GM12878 (cell line): ENCODE data around the gene IMMT. TPM values are rescaled to one million over a fixed set of nuclear protein-coding genes. Genes with fewer than 3 reads are reported as not detected.

Experiments used
- CEBPB ChIP-seq, 2 experiments: fragments of 150-350 bp in 1 of 2; IDR thresholded peaks; 2 replicates each; pipeline ENCODE4 v1.6.1; 2012 to 2014; ENCODE audit warnings: low read depth in 2 of 2, low read length in 2 of 2, borderline replicate concordance in 1 of 2, inconsistent platforms in 1 of 2
- DPF2 ChIP-seq: fragments of 450-650 bp; IDR thresholded peaks from 2 replicates; pipeline ENCODE4 v1.6.1; 2017; ENCODE audit warnings: mild to moderate bottlenecking
- KLF5 ChIP-seq: fragments of 450-650 bp; IDR thresholded peaks from 2 replicates; pipeline ENCODE4 v1.6.1; 2014; ENCODE audit warnings: mild to moderate bottlenecking; ENCODE audit not compliant: partially characterized antibody
- MTA3 ChIP-seq: IDR thresholded peaks from 2 replicates; pipeline ENCODE4 v1.6.1; 2012; ENCODE audit warnings: low read length, inconsistent platforms, borderline replicate concordance
- MXI1 ChIP-seq: fragments of 150-350 bp; IDR thresholded peaks from 2 replicates; pipeline ENCODE4 v1.6.1; 2011; ENCODE audit warnings: low read depth, mild to moderate bottlenecking, inconsistent platforms, low read length, improper control_type of control experiment
- NBN ChIP-seq: fragments of 450-650 bp; IDR thresholded peaks from 2 replicates; pipeline ENCODE4 v1.6.1; 2016
- NFYA ChIP-seq: IDR thresholded peaks from 2 replicates; pipeline ENCODE4 v1.6.1; 2011; ENCODE audit warnings: low read depth, mild to moderate bottlenecking, low read length, improper control_type of control experiment, borderline replicate concordance
- NR2F1 ChIP-seq: fragments of 450-650 bp; conservative IDR thresholded peaks from 2 replicates; pipeline ENCODE4 v1.6.1; 2017; ENCODE audit warnings: mild to moderate bottlenecking
- SP1 ChIP-seq: IDR thresholded peaks from one replicate; pipeline ENCODE4 v1.6.1; 2011; ENCODE audit warnings: low read depth, low read length
- polyA plus RNA-seq, 11 experiments: library from polyadenylated mRNA; depleted of rRNA in 4 of 11; unstranded in 6 of 11; stranded (reverse) in 5 of 11; fragments of >200 nt; fragmentation: Nextera tagmentation in 4 of 11; fragmentation: Illumina TruSeq in 1 of 11; extraction: Ambion mirVana in 4 of 11; extraction: Trizol in 1 of 11; gene quantifications; 1 replicate in 1 of 11; 2 replicates in 10 of 11; pipeline versions ENCODE4 v1.2.1 to v1.2.3, GENCODE V29; 2011 to 2016; ENCODE audit warnings: inconsistent platforms in 2 of 11, missing spikeins in 2 of 11, low read depth in 1 of 11
- total RNA-seq, 4 experiments: library from RNA; depleted of rRNA in 3 of 4; stranded (reverse); fragments of >200 nt in 3 of 4; fragmentation: Illumina TruSeq in 1 of 4; extraction: Trizol in 1 of 4; gene quantifications; 2 replicates each; pipeline versions ENCODE4 v1.2.1 to v1.2.3, GENCODE V29; 2013 to 2021
- TF ChIP-seq, protein P1 (sequence below): IDR thresholded peaks from 2 replicates; pipeline ENCODE4 v1.6.1; 2012; ENCODE audit warnings: mild to moderate bottlenecking, low read depth, low read length
- TF ChIP-seq, protein P2 (sequence below): fragments of 450-650 bp; formaldehyde crosslinking; IDR thresholded peaks from 2 replicates; pipeline ENCODE4 v1.5.0; 2022; ENCODE audit warnings: mild to moderate bottlenecking, missing genetic modification characterization

The IMMT gene
- total and polyA plus RNA-seq, 10 of the 15 experiments (the other 5 are each of a cell fraction or from before 2014, with no cell fraction given) = 78.4 to 149 (median 98.7) TPM

DNA sequence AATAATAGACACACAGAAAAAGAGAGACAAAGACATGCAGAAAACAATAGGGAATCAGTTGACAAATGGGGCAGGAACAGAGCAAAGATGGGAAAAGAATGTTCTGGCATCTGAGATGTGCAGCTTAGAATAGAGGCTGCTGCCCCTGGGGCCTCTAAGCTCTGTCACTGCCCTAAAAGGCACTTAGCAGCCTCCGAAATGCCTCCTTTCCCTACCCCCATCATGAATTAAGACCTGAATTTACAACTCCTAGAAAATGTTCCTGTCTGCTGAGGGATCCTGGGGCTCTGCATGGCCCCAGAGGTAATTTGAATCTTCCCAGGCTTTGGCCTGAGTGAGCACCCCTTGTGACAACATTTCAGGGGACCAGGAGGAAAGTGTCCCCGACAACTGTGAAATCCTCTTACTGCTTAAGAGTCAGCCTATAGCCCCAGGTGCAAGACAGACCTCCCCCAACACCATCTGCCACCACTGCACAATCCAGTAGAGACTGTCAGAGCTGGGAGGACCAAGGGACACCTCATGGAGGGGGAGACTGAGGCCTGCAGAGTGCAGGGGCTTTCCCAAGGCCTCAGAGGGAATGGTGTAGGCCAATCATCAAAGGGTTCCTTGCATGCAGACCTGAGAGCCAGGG lies 28.8 kb upstream of the IMMT start (continued):
- TF ChIP-seq, protein P1, sequence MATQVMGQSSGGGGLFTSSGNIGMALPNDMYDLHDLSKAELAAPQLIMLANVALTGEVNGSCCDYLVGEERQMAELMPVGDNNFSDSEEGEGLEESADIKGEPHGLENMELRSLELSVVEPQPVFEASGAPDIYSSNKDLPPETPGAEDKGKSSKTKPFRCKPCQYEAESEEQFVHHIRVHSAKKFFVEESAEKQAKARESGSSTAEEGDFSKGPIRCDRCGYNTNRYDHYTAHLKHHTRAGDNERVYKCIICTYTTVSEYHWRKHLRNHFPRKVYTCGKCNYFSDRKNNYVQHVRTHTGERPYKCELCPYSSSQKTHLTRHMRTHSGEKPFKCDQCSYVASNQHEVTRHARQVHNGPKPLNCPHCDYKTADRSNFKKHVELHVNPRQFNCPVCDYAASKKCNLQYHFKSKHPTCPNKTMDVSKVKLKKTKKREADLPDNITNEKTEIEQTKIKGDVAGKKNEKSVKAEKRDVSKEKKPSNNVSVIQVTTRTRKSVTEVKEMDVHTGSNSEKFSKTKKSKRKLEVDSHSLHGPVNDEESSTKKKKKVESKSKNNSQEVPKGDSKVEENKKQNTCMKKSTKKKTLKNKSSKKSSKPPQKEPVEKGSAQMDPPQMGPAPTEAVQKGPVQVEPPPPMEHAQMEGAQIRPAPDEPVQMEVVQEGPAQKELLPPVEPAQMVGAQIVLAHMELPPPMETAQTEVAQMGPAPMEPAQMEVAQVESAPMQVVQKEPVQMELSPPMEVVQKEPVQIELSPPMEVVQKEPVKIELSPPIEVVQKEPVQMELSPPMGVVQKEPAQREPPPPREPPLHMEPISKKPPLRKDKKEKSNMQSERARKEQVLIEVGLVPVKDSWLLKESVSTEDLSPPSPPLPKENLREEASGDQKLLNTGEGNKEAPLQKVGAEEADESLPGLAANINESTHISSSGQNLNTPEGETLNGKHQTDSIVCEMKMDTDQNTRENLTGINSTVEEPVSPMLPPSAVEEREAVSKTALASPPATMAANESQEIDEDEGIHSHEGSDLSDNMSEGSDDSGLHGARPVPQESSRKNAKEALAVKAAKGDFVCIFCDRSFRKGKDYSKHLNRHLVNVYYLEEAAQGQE = no peak
- TF ChIP-seq NBN (no peak), NR2F1 (no peak), NFYA (no peak), DPF2 (no peak), MXI1 (no peak), SP1 (no peak), MTA3 (no peak), KLF5 (no peak), CEBPB (IDR thresholded peaks at IDR 0.05; ENCODE audit: borderline replicate concordance in 1 of 2, low read depth in 2 of 2, low read length in 2 of 2) (no peak)
- TF ChIP-seq, protein P2, sequence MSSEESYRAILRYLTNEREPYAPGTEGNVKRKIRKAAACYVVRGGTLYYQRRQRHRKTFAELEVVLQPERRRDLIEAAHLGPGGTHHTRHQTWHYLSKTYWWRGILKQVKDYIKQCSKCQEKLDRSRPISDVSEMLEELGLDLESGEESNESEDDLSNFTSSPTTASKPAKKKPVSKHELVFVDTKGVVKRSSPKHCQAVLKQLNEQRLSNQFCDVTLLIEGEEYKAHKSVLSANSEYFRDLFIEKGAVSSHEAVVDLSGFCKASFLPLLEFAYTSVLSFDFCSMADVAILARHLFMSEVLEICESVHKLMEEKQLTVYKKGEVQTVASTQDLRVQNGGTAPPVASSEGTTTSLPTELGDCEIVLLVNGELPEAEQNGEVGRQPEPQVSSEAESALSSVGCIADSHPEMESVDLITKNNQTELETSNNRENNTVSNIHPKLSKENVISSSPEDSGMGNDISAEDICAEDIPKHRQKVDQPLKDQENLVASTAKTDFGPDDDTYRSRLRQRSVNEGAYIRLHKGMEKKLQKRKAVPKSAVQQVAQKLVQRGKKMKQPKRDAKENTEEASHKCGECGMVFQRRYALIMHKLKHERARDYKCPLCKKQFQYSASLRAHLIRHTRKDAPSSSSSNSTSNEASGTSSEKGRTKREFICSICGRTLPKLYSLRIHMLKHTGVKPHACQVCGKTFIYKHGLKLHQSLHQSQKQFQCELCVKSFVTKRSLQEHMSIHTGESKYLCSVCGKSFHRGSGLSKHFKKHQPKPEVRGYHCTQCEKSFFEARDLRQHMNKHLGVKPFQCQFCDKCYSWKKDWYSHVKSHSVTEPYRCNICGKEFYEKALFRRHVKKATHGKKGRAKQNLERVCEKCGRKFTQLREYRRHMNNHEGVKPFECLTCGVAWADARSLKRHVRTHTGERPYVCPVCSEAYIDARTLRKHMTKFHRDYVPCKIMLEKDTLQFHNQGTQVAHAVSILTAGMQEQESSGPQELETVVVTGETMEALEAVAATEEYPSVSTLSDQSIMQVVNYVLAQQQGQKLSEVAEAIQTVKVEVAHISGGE (CRISPR knock-in tag) = no peak
